ENCODE measurements around the gene SPAG16.

DNA sequence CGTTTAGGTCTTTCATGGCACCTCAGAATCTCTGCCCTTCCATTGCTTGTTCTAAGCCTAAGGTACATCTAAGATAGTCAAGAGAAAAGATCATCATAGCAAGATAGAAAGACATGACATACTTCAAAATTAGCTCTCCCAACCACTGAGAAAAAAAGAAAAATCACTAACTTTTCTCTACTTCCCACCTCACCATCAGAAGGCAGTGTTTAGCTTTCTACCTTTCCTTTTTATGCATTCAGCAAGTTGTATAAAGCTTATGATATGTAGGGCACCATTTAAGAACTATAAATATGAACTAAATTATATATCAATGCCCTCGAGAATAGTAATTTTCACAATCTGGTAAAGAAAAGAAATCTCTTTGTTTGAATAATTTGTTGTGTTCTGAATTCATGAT is 794.8 kb downstream of the SPAG16 start:
- TF ChIP-seq, protein P1, sequence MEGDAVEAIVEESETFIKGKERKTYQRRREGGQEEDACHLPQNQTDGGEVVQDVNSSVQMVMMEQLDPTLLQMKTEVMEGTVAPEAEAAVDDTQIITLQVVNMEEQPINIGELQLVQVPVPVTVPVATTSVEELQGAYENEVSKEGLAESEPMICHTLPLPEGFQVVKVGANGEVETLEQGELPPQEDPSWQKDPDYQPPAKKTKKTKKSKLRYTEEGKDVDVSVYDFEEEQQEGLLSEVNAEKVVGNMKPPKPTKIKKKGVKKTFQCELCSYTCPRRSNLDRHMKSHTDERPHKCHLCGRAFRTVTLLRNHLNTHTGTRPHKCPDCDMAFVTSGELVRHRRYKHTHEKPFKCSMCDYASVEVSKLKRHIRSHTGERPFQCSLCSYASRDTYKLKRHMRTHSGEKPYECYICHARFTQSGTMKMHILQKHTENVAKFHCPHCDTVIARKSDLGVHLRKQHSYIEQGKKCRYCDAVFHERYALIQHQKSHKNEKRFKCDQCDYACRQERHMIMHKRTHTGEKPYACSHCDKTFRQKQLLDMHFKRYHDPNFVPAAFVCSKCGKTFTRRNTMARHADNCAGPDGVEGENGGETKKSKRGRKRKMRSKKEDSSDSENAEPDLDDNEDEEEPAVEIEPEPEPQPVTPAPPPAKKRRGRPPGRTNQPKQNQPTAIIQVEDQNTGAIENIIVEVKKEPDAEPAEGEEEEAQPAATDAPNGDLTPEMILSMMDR (conservative IDR thresholded peaks at IDR 0.05) = peak; percentile 28
- no peak for TF ChIP-seq ZFX (IDR thresholded peaks at IDR 0.05)
